ENCODE results near the gene DLGAP4. TPM values are rescaled to one million over a fixed set of nuclear protein-coding genes. Genes with fewer than 3 reads are reported as not detected.
"Not testable (repeated sequence)": the region's sequence is repeated elsewhere in the genome, so short reads cannot be mapped to it uniquely, and the experiment has no call there.

Gene DLGAP4
- total RNA-seq, 2 experiments from 2014 or later, result 19.9 to 23.6 TPM

DNA sequence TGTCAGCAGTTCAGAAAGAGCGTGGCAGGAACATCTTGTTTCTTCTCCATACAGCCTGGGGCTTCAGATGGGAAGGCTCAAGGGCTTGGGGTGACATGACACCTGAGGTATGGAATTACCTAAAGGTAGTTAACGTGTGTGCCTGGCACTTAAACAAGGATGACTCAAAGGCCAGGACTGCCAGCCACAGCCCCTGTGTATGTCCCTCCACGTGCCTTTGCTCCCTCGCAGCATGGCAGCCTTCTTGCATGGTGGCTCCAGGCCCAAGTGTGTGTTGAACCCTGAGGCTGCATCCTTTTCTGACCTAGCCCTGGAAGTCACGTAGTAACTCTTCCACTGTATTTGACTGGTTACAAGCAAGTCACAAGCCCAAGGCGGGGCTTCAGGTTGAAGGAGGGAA, 201.6 kb downstream of the DLGAP4 start:
- no peak for ATAC-seq
- peaks cover 6% of the 10 kb centered on the region for H3K4me1 Mint-ChIP-seq (ENCODE audit: low read depth)
- no peak overlapping the region for H3K4me3 Mint-ChIP-seq
- DNase-seq, result no peak
- no peak overlapping the region for H3K27ac Mint-ChIP-seq
- no peaks in the 10 kb centered on the region for H3K27me3 Mint-ChIP-seq (ENCODE audit: low read depth)
- no peaks in the 10 kb centered on the region for H3K9me3 Mint-ChIP-seq (ENCODE audit: insufficient read depth)
- POLR2A ChIA-PET, result no interaction called here
- CTCF ChIA-PET, result interaction anchor here (0.8 to 2.9 kb wide), 4 partner anchors 13 to 355 kb away, joined by 3 to 15 read pairs (median 5); partner anchors contain the start of gene RAB5IF
- peaks cover 4% of the 10 kb centered on the region for H3K36me3 Mint-ChIP-seq (ENCODE audit: low read depth)

DNA sequence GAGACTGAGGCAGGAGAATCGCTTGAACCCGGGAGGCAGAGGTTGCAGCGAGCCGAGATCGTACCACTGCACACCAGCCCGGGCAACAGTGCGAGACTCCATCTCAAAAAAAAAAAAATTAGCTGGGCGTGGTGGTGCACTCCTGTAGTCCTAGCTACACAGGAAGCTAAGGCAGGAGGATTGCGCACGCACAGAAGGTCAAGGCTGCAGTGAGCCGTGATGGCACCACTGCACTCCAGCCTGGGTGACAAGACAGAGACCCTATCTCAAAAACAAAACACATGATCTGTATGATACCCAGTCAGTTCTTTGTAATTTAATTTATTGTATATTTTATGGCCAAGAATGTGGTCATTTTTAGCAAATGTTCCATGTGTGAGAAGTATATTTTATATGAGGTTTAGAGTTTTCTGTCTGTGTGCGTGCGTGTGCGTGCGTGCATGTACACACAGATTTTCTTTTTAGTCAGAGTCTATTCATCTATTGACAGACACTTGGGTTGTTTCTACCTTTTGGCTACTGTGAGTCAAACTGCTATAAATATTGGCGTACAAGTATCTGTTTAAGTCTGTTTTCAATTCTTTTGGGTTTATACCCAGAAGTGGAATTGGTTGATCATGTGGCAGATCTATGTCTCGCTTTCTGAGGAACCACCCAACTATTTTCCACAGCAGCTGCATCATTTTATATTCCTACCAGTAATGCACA, 213.0 kb downstream of the DLGAP4 start:
- ATAC-seq (no peak), DNase-seq (no peak)
- ChIA-PET CTCF (no interaction called here), POLR2A (interaction anchor here (0.6 kb wide), 1 partner anchor 294 kb away, joined by 3 read pairs; no protein-coding TSS in a partner anchor)
- H3K27me3 Mint-ChIP-seq (ENCODE audit: low read depth), result no peaks in the 10 kb centered on the region
- H3K36me3 Mint-ChIP-seq (ENCODE audit: low read depth), result no peaks in the 10 kb centered on the region
- no peak overlapping the region for H3K27ac Mint-ChIP-seq
- no peaks in the 10 kb centered on the region for H3K4me1 Mint-ChIP-seq (ENCODE audit: low read depth)
- H3K9me3 Mint-ChIP-seq (ENCODE audit: insufficient read depth), result no peaks in the 10 kb centered on the region
- no peak overlapping the region for H3K4me3 Mint-ChIP-seq

DNA sequence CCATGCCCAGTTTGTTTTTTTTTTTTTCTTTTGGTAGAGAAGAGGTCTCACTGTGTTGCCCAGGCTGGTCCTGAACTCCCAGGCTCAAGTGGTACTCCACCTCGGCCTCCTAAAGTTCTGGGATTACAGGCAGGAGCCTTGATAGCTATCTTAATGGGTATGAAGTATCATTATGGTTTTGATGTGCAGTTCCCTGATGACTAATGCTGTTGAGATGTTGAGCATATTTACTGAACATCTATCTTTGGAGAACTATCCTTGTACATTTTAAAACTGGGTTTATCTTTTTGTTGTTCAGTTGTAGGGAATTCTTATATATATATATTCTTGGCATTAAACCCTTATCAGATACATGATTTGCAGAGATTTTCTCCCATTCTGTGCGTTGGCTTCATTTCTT, 213.8 kb downstream of the DLGAP4 start:
- ATAC-seq (no peak), DNase-seq (no peak)
- no peak overlapping the region for H3K4me3 Mint-ChIP-seq
- ChIA-PET POLR2A (no interaction called here), CTCF (no interaction called here)
- H3K9me3 Mint-ChIP-seq (ENCODE audit: insufficient read depth), result no peaks in the 10 kb centered on the region
- no peaks in the 10 kb centered on the region for H3K36me3 Mint-ChIP-seq (ENCODE audit: low read depth)
- no peaks in the 10 kb centered on the region for H3K4me1 Mint-ChIP-seq (ENCODE audit: low read depth)
- H3K27me3 Mint-ChIP-seq (ENCODE audit: low read depth), result no peaks in the 10 kb centered on the region
- no peak overlapping the region for H3K27ac Mint-ChIP-seq

DNA sequence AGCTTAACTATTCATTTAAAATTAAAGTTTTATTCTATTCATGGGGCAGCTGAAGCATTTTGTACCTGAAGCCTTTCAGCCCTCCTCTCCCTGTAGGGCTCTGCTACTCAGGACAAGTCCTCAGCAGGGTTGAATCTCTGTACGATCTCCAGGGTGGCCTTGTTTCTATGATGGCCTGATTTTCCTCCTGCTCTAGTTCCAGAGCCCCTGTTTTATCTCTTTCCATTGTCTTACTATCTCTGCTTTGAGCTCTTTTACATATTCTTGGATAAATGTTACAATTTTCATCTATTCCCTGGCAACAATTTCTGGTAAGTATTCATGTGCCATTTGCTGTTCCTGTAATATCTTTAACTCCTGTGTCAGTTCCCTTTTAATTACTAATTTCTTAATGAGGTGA, 215.4 kb downstream of the DLGAP4 start:
- no peaks in the 10 kb centered on the region for H3K27me3 Mint-ChIP-seq (ENCODE audit: low read depth)
- ChIA-PET POLR2A (no interaction called here), CTCF (no interaction called here)
- DNase-seq, result no peak
- ATAC-seq, result no peak
- H3K27ac Mint-ChIP-seq, result no peak overlapping the region
- H3K9me3 Mint-ChIP-seq (ENCODE audit: insufficient read depth), result no peaks in the 10 kb centered on the region
- no peak overlapping the region for H3K4me3 Mint-ChIP-seq
- H3K4me1 Mint-ChIP-seq (ENCODE audit: low read depth), result no peaks in the 10 kb centered on the region
- peaks cover 2% of the 10 kb centered on the region for H3K36me3 Mint-ChIP-seq (ENCODE audit: low read depth)

DNA sequence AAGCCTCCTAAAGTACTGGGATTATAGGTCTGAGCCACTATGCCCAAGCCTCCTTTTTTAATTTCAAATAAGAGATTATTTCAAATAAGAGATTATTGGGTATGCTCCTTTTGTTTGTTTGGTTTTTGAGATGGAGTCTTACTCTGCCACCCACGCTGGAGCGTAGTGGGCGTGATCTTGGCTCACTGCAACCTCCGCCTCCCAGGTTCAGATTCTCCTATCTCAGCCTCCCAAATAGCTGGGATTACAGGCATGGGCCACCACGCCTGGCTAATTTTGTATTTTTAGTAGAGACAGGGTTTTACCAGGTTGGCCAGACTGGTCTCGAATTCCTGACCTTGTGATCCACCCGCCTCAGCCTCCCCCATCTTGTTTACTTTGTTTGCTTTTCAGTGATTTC, 216.3 kb downstream of the DLGAP4 start:
- H3K4me1 Mint-ChIP-seq (ENCODE audit: low read depth); POLR2A ChIA-PET; H3K36me3 Mint-ChIP-seq (ENCODE audit: low read depth); H3K4me3 Mint-ChIP-seq; DNase-seq; H3K27me3 Mint-ChIP-seq (ENCODE audit: low read depth); ATAC-seq; H3K27ac Mint-ChIP-seq; CTCF ChIA-PET; H3K9me3 Mint-ChIP-seq (ENCODE audit: insufficient read depth): not testable (repeated sequence)

DNA sequence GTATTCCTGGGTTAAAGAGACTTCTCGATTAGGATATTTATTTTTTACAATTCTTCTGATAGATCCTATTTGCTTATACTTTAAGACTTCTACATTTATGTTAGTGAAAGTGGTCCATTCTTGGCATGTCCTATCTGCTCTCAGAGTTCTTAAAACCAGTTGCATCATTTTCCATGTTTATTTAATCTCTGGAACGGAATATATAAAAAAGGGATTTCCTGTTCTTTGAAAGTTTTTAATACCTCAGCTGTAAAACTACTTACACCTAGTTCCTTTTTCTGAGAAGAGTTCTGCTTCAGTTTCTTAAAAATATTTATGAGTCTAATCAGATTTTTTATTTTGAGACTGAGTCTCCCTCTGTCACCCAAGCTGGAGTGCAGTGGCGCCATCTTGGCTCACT, 217.2 kb downstream of the DLGAP4 start:
- POLR2A ChIA-PET, result no interaction called here
- no peaks in the 10 kb centered on the region for H3K9me3 Mint-ChIP-seq (ENCODE audit: insufficient read depth)
- H3K27ac Mint-ChIP-seq, result no peak overlapping the region
- no peak overlapping the region for H3K4me3 Mint-ChIP-seq
- DNase-seq (no peak), ATAC-seq (no peak)
- CTCF ChIA-PET, result no interaction called here
- H3K36me3 Mint-ChIP-seq (ENCODE audit: low read depth), result peaks cover 2% of the 10 kb centered on the region
- no peaks in the 10 kb centered on the region for H3K4me1 Mint-ChIP-seq (ENCODE audit: low read depth)
- no peaks in the 10 kb centered on the region for H3K27me3 Mint-ChIP-seq (ENCODE audit: low read depth)

DNA sequence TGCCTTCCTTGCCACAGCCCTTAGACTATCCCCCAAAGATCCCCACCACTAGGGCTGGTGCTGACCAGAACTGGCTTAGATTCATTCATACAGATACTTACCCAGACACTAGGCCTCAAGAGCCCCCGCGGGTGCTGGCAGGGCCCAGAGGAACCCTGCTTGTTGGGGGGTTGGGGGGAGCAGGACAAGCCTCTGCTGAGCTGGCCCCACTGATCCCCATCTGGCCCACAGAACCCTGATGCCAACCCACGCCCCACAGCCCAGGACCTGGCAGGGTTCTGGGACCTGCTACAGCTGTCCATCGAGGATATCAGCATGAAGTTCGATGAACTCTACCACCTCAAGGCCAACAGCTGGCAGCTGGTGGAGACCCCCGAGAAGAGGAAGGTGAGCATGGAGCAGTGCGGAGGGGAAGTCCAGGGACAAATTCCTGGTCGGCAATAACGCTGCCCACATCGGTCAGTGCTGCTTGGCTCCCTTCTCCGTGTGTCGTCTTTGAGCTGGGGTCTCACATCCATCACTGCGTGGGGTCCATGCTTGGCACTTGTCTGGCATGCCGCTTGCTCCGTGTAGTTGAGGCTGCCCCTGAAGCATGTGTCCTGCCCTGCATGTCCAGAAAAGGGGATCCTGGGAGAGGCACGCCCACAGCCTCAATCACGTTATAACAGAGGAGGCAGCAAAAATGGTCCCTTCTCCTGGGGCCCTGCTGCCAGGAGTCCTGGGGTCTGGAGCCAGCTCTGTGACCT, 219.7 kb downstream of the DLGAP4 start:
- no peak for DNase-seq
- H3K4me3 Mint-ChIP-seq, result no peak overlapping the region
- H3K4me1 Mint-ChIP-seq (ENCODE audit: low read depth), result no peaks in the 10 kb centered on the region
- H3K36me3 Mint-ChIP-seq (ENCODE audit: low read depth), result peaks cover 2% of the 10 kb centered on the region
- no peaks in the 10 kb centered on the region for H3K27me3 Mint-ChIP-seq (ENCODE audit: low read depth)
- no peak for ATAC-seq
- no peak overlapping the region for H3K27ac Mint-ChIP-seq
- ChIA-PET POLR2A (interaction anchor here (0.5 kb wide), 1 partner anchor 350 kb away, joined by 3 read pairs; the partner anchor contains the start of gene TLDC2), CTCF (interaction anchor here (1.1 kb wide), 1 partner anchor 286 kb away, joined by 3 read pairs; no protein-coding TSS in a partner anchor)
- no peaks in the 10 kb centered on the region for H3K9me3 Mint-ChIP-seq (ENCODE audit: insufficient read depth)

DNA sequence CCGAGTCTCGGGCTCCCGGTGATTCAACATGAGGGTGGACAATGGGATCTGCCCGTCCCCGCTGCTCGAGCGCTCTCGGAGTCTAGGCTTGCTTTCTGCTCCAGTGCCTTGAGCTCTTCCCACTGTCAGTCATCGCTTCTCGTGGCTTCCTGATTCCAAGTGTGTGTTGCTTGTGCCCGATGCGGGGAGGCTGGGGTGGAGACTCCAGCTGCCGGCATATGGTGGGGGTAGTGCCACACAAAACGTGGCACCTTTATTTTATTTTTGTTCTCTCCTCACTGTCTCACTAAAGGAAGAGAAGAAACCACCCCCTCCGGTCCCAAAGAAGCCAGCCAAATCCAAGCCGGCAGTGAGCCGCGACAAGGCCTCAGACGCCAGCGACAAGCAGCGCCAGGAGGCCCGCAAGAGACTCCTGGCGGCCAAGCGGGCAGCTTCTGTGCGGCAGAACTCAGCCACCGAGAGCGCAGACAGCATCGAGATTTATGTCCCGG, 220.4 kb downstream of the DLGAP4 start:
- DNase-seq (no peak), ATAC-seq (no peak)
- Mint-ChIP-seq H3K4me1 (ENCODE audit: low read depth) (no peaks in the 10 kb centered on the region), H3K27me3 (ENCODE audit: low read depth) (no peaks in the 10 kb centered on the region), H3K36me3 (ENCODE audit: low read depth) (peaks cover 2% of the 10 kb centered on the region), H3K27ac (no peak overlapping the region), H3K4me3 (no peak overlapping the region), H3K9me3 (ENCODE audit: insufficient read depth) (no peaks in the 10 kb centered on the region)
- ChIA-PET CTCF (interaction anchor here (1.1 kb wide), 1 partner anchor 286 kb away, joined by 3 read pairs; no protein-coding TSS in a partner anchor), POLR2A (no interaction called here)

DNA sequence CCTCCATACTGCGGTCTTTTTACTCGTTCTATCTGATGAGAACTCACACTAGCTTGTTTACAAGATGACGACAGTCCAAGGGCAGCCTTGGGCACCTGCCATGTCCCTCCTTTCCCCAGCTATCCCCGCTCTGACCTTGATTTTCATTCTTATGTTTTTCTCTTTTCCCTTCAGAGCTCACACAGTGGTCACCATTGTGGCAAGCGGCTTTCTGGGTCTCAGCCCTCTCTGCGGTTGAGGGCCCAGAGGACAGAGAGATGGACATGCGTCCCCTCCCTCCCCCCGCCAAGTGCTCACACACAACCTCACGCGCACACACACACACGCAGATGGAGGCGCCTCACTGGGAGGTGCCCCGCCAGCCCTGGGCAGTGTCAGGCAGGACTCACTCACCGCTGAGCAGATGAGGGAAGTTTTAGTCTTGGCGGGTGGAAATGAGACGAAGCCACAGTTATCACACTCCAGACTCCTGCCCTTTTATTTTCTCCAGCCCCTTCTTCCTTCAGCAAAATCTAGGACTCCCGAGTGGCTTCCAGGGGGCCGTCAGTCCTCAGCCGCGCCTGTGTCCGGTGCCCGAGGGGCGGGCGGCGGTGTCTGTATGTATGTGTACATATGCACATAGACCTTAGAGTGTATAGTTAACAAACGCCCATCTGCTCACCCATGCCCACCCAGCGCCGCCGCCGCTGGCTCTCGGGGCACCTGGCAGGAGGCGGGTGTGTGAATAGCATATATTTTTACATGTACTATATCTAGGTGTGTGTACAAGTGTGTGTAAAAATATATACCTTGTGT, 221.4 kb downstream of the DLGAP4 start:
- no peaks in the 10 kb centered on the region for H3K27me3 Mint-ChIP-seq (ENCODE audit: low read depth)
- DNase-seq (no peak), ATAC-seq (no peak)
- POLR2A ChIA-PET, result interaction anchor here (1.7 kb wide), 1 partner anchor 36 kb away, joined by 6 read pairs; no protein-coding TSS in a partner anchor
- CTCF ChIA-PET, result interaction anchor here (1.1 kb wide), 1 partner anchor 285 kb away, joined by 3 read pairs; no protein-coding TSS in a partner anchor
- H3K9me3 Mint-ChIP-seq (ENCODE audit: insufficient read depth), result no peaks in the 10 kb centered on the region
- no peak overlapping the region for H3K27ac Mint-ChIP-seq
- H3K4me3 Mint-ChIP-seq, result no peak overlapping the region
- no peaks in the 10 kb centered on the region for H3K4me1 Mint-ChIP-seq (ENCODE audit: low read depth)
- peaks cover 2% of the 10 kb centered on the region for H3K36me3 Mint-ChIP-seq (ENCODE audit: low read depth)

DNA sequence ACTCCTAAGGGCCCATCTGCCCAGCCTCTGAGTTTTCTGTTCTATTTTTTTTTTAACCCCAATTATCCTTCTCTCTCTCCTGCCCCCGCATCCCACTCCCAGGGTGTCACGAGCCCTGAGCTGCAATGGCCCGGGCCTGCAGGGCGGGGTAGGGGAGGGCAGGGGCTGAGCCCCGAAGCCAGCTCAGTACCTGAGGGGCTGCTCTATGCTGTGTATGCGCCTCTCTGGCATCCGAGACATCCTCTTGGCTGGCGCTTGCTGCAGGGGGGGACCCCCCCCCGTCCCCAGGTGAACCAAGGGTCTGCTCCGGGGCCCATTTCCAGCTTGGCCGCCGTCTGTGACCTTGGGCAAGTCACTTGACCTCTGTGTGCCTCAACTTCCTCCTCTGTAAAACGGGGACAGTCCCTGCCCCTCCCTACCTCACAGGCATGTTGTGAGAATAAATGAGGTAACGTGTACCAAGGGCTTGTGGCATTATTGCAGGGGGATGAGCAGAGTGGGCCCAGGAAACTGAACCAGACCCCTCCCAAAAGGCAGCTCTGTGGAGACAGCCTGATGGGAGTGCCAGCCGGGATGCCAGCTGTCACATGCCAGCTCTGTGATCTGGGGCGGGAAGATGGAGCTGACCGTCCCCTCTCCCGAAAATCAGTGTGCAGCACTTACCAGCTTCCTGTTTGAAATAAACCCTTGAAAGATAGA, 222.2 kb downstream of the DLGAP4 start:
- no peak overlapping the region for H3K27ac Mint-ChIP-seq
- H3K9me3 Mint-ChIP-seq (ENCODE audit: insufficient read depth), result no peaks in the 10 kb centered on the region
- peaks cover 2% of the 10 kb centered on the region for H3K36me3 Mint-ChIP-seq (ENCODE audit: low read depth)
- no peaks in the 10 kb centered on the region for H3K4me1 Mint-ChIP-seq (ENCODE audit: low read depth)
- H3K4me3 Mint-ChIP-seq, result no peak overlapping the region
- H3K27me3 Mint-ChIP-seq (ENCODE audit: low read depth), result no peaks in the 10 kb centered on the region
- CTCF ChIA-PET, result no interaction called here
- POLR2A ChIA-PET, result interaction anchor here (0.5 to 1.7 kb wide), 2 partner anchors 36 to 80 kb away, joined by 4 to 6 read pairs; no protein-coding TSS in a partner anchor
- ATAC-seq (no peak), DNase-seq (no peak)

DNA sequence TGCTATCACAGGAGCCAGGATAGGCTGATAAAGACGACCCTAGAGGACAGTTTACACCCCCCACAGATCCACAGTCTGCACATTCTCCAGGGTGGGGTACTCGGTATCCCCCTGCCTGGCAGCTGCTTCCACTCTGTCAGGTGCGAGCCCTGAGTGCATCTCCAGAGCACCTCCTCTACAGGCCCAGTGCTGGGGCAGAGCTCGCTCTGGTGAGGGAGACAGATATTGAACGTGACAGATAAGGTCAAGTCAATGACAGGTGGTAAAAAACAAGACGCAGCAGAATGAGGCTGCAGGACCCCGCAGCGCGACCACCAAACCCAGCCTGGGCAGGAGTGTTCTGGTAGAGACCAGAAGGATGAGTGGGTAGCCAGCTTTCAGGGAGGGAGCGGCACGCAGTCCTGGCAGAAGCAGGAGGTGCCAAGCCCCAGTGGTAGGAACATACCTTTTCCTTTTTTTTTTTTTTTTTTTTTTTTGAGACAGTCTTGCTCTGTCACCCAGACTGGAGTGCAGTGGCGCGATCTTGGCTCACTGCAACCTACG, 222.8 kb downstream of the DLGAP4 start:
- DNase-seq (no peak), ATAC-seq (no peak)
- Mint-ChIP-seq H3K4me1 (ENCODE audit: low read depth) (no peaks in the 10 kb centered on the region), H3K36me3 (ENCODE audit: low read depth) (peaks cover 2% of the 10 kb centered on the region), H3K27ac (no peak overlapping the region), H3K27me3 (ENCODE audit: low read depth) (no peaks in the 10 kb centered on the region), H3K9me3 (ENCODE audit: insufficient read depth) (no peaks in the 10 kb centered on the region), H3K4me3 (no peak overlapping the region)
- ChIA-PET POLR2A (interaction anchor here (0.5 to 1.7 kb wide), 2 partner anchors 37 to 80 kb away, joined by 4 to 6 read pairs; no protein-coding TSS in a partner anchor), CTCF (no interaction called here)

Data from activated CD8-positive, alpha-beta T cell treated with anti-CD3 and anti-CD28 coated beads, Interleukin-2, amount 10 ng/mL, durations not matched to agents 7 days and 5 days (primary cell).